GM19351 (cell line): ENCODE results near the gene ATP6V0D1.

Source experiments
- ATAC-seq: cut with Tn5 transposase; IDR thresholded peaks from one replicate; pipeline ENCODE4 v1.9.1; 2021; ENCODE audit warnings: mild to moderate bottlenecking, moderate library complexity; ENCODE audit not compliant: unreplicated experiment

ATP6V0D1 gene

GRCh38 chr16:67445913-67446907 lies 34.7 kb downstream of the ATP6V0D1 start:
- ATAC-seq = no peak

GRCh38 chr16:67445441-67445912 lies 35.5 kb downstream of the ATP6V0D1 start:
- no peak for ATAC-seq

- ATAC-seq = no peak
These were observed 35.9 kb downstream of the ATP6V0D1 start for GRCh38 chr16:67445126-67445426.

GRCh38 chr16:67444259-67445125 lies 36.5 kb downstream of the ATP6V0D1 start:
- no peak for ATAC-seq

- ATAC-seq = no peak
These were observed 37.7 kb downstream of the ATP6V0D1 start for GRCh38 chr16:67443265-67443664.

- no peak for ATAC-seq
These were observed 38.2 kb downstream of the ATP6V0D1 start for GRCh38 chr16:67442581-67443255.

GRCh38 chr16:67441907-67442306 lies 39.0 kb downstream of the ATP6V0D1 start:
- no peak for ATAC-seq

- ATAC-seq = no peak
These were observed 39.6 kb downstream of the ATP6V0D1 start for GRCh38 chr16:67441271-67441753.

- no peak for ATAC-seq
These were observed 42.0 kb downstream of the ATP6V0D1 start for GRCh38 chr16:67438824-67439393.

GRCh38 chr16:67438098-67438791 lies 42.7 kb downstream of the ATP6V0D1 start:
- no peak for ATAC-seq

GRCh38 chr16:67437513-67437912 lies 43.4 kb downstream of the ATP6V0D1 start:
- no peak for ATAC-seq

- ATAC-seq = no peak
These were observed 44.2 kb downstream of the ATP6V0D1 start for GRCh38 chr16:67436640-67437193.

- ATAC-seq = no peak
These were observed 45.2 kb downstream of the ATP6V0D1 start for GRCh38 chr16:67435758-67436164.

GRCh38 chr16:67433131-67433719 lies 47.7 kb downstream of the ATP6V0D1 start:
- ATAC-seq = no peak

- ATAC-seq = no peak
These were observed 48.5 kb downstream of the ATP6V0D1 start for GRCh38 chr16:67432506-67432890.

GRCh38 chr16:67431775-67432505 lies 49.0 kb downstream of the ATP6V0D1 start:
- ATAC-seq = no peak

GRCh38 chr16:67430977-67431774 lies 49.8 kb downstream of the ATP6V0D1 start, which contains the start of gene HSD11B2:
TSS of gene HSD11B2 (plus strand) at chr16:67431121. CDS start at chr16:67431249, 128 bp downstream.
- no peak for ATAC-seq
